Stimulated activated naive CD4-positive, alpha-beta T cell (primary cell): ENCODE measurements around the gene PRKCZ.

Experiments used
- DNase-seq, 6 experiments: peaks; one replicate each; lab custom pipeline; 2025; lab: John Stamatoyannopoulos, UW

PRKCZ gene

GRCh38 chr1:2158272-2158671 lies 108.1 kb downstream of the PRKCZ start:
- no peak for DNase-seq

DNA sequence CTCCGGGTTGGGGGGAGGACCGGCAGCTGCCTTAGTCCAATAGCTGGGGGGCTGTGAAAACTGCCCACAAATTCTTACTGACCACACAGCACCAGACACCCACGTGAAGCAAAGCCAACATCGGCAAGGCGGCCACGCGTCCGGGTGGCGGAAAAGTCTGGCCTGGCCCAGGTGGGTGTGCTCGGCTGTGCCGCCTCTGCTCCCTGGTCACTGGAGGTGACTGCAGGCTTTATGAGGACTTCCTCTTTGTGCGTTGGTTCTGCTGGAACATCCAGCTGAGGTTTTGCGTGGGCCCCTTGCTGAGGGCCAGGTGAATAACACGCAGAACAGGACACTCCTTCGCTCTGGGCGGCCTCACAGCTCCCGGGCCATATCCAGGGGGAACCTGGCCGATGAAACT lies 108.9 kb downstream of the PRKCZ start:
- no peak for DNase-seq

GRCh38 chr1:2160451-2161300 lies 110.5 kb downstream of the PRKCZ start:
- DNase-seq, result no peak

- no peak for DNase-seq
Observed at GRCh38 chr1:2163205-2163604, 113.0 kb downstream of the PRKCZ start.

GRCh38 chr1:2165646-2166045 lies 115.4 kb downstream of the PRKCZ start:
- no peak for DNase-seq

DNA sequence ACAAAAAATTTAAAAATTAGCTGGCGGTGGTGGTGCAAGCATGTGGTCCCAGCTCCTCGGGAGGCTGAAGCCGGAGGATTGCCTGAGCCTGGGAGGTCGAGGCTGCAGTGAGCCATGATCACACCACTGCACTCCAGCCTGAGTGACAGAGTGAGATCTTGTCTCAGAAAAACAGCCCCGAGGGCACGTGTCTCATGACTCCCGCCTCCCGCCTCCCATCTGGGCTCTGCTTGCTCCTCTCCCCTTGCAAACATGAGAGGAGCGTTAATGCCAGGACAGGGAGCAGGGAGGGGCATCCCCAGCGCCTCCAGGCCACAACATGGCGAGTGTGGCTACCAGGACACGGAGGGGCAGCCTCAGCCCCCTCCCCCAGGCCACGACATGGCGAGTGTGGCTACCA lies 116.0 kb downstream of the PRKCZ start:
- DNase-seq, result no peak

- no peak for DNase-seq
Observed at GRCh38 chr1:2166695-2167094, 116.5 kb downstream of the PRKCZ start.

GRCh38 chr1:2168090-2168489 lies 117.9 kb downstream of the PRKCZ start:
- no peak for DNase-seq

DNA sequence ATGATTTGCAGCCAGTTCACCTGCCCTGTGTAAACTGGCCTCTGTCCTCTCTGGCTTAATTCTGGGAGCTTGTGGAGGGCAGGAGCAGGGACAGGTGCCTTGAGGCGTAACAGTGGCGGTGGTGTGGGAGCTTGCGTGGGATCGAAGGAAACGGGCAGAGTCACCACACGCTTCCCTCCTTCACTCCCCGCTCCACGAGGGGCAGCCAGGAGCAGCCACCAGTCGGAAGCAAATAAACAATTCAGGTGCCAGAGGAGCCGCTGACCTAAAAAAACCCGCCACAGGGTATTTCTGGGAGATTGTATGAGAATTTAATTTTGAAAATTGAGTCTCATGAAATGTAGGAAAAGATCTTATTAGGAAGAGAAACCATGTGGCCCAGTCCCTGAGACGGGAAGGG lies 118.3 kb downstream of the PRKCZ start:
- DNase-seq, result no peak

DNA sequence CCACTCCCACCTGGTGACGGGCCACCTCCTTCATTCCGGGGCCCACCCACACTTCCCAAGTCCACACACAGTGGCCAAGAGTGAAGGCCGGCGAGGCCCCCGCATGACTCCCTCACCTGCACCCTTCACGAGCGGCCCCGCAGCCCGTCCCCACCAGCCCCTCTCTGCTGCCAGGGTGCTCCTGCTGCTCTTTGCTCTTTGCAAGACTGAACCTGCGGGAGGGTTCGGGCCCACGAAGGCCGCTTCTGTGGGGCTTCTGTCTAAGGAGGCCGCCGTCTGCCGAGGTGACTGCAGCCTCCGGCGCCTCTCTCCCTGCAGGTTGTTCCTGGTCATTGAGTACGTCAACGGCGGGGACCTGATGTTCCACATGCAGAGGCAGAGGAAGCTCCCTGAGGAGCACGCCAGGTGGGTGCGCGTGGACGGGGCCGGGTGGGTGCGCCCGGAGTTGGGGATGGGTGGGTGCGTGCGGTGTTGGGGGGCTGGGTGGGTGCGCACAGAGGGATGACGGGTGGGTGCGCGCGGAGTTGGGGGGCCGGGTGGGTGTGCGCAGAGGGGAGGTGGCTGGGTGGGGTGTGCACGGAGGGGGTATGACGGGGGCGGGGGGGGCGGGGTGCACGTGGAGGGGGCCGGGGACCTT lies 119.1 kb downstream of the PRKCZ start:
- DNase-seq, result no peak

DNA sequence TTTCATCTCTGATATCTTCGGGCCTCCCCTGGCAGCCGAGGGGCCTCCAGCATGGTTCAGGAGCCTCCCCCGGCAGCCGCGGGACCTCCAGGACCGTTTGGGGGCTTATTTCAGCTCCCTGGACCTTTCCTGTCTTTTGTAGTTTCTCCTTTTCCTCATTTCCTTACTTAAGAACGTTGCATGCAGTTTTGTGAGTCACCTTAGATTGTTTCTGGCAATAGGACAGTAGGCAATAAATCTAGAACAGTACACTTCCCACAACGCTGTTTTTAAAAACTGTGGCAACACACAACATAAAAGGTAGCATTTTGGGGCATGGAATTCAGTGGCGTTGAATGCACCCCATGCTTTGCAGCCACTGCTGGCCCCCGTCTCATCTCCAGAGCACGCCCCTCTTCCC lies 120.0 kb downstream of the PRKCZ start:
- DNase-seq, result no peak

- no peak for DNase-seq
Observed at GRCh38 chr1:2172012-2172411, 121.8 kb downstream of the PRKCZ start.

DNA sequence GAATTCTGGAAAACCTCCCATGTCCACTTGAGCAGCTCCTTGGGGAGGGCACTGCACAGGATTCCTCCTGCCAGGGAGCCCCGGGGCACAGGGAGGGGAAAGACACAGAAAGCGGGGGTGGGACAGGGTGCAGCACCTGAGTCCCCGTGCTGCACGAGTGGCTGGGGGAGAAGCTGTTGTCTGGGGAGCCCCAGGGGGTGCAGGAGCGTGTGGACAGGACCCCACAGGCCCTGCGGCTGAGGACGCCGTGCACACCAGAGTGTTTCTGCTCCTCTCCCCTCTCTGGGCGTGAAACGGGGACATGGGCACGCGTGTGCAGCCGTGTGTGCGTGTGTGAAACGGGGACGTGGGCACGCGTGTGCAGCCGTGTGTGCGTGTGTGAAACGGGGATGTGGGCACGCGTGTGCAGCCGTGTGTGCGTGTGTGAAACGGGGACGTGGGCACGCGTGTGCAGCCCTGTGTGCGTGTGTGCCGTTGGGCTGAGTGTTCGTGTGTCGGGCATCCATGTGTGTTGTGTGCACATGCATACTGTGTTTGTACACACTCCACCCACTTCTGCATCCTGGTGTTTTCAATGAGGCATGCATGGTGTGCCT lies 122.4 kb downstream of the PRKCZ start:
- DNase-seq, result no peak

DNA sequence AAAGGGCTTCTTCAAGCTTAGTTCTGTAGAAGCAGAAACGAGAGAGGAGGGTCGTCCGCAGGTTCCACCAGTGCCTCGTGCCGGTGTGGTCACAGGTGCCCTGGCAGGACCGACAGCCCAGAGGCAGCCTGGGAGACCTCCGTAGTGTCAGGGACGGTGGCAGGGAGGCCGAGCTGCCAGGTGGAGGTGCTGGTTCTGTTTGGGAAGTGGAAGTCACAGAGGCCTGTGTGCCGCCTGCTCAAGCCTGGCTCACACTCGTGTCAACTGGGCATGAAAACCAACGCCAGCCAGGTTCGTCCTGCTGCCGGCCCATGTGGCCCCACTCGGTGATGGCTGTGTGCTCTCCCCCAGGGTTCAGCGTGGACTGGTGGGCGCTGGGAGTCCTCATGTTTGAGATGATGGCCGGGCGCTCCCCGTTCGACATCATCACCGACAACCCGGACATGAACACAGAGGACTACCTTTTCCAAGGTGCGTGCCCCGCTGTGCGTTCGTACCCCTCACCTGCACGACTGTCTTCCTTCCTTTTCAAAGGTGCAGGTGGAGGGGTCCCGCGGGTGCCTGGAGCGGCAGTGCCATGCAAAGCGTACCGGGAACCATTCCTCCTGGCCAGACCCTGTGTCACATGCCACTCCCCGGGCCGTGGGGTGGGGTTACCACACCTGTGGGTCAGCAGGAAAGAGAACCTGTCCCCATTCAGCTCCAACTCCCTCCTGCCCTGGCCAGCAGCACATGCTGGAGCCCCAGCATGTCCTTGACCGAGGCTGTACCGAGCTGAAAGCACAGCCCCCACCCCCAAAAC lies 123.5 kb downstream of the PRKCZ start:
- DNase-seq, result no peak

- DNase-seq, result peak in 4 of 6 experiments; percentile 14 to 47 (median 28)
Observed at GRCh38 chr1:2174348-2175054, 124.3 kb downstream of the PRKCZ start.

GRCh38 chr1:2175055-2175414 lies 124.8 kb downstream of the PRKCZ start:
- no peak for DNase-seq

- DNase-seq, result no peak
Observed at GRCh38 chr1:2175681-2176454, 125.7 kb downstream of the PRKCZ start.

DNA sequence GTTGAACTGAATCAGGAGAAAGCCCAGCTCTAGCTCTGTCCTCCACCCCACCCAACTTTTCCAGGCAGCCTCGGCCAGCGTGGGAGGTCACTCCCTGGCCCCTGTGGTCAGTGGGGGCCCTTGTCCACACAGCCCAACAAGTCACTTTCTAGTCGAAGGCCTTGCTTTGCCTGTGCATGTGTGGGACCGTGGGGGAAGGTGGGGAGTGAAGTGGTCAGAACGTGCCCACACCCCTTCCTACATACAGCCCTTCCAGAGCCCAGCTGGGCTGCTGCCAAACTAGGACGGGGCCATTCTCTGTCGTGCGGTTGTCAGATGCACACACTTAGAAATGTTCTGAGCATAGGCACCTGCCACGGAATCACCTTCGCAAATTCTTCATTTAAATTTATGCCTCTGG lies 126.4 kb downstream of the PRKCZ start:
- no peak for DNase-seq

- DNase-seq, result no peak
Observed at GRCh38 chr1:2177541-2177940, 127.3 kb downstream of the PRKCZ start.

GRCh38 chr1:2177946-2178538 lies 127.8 kb downstream of the PRKCZ start:
- no peak for DNase-seq

GRCh38 chr1:2178875-2179274 lies 128.7 kb downstream of the PRKCZ start:
- DNase-seq, result no peak
